Spleen (tissue), 11 donors: Measurements from ENCODE around the gene C16orf87. TPM values are rescaled to one million over a fixed set of nuclear protein-coding genes. Genes with fewer than 3 reads are reported as not detected.

Source experiments
- DNase-seq: peaks from one replicate; pipeline ENCODE4 v3.0.0-alpha.2; 2020
- H3K27ac ChIP-seq, 8 donors: fragments of 200-600 bp; sonication (generic) in 7 of 8; 1 replicate in 4 of 8; 2 replicates in 4 of 8; pipeline versions ENCODE4 v1.5.0 to v1.8.0; 2016 to 2021; ENCODE audit warnings: inconsistent platforms in 4 of 8, mild to moderate bottlenecking in 4 of 8, moderate library complexity in 1 of 8
- H3K27me3 ChIP-seq, 7 donors: fragments of 200-600 bp; sonication (generic) in 6 of 7; replicated peaks in 1 of 7; 1 replicate in 4 of 7; 2 replicates in 3 of 7; pipeline versions ENCODE4 v1.5.0 to v1.8.0; 2016 to 2021; ENCODE audit warnings: inconsistent platforms in 3 of 7, mild to moderate bottlenecking in 1 of 7
- H3K36me3 ChIP-seq, 6 donors: fragments of 200-600 bp; sonication (generic) in 5 of 6; 1 replicate in 4 of 6; 2 replicates in 2 of 6; pipeline versions ENCODE4 v1.5.0 to v1.8.0; 2016 to 2021; ENCODE audit warnings: inconsistent platforms in 2 of 6
- H3K4me1 ChIP-seq, 6 donors: fragments of 200-600 bp; sonication (generic) in 5 of 6; 1 replicate in 3 of 6; 2 replicates in 3 of 6; pipeline versions ENCODE4 v1.5.0 to v1.8.0; 2016 to 2021; ENCODE audit warnings: inconsistent platforms in 3 of 6
- H3K4me3 ChIP-seq, 8 donors: fragments of 200-600 bp; sonication (generic) in 7 of 8; 1 replicate in 4 of 8; 2 replicates in 4 of 8; pipeline versions ENCODE4 v1.5.0 to v1.8.0; 2016 to 2021; ENCODE audit warnings: inconsistent platforms in 4 of 8, mild to moderate bottlenecking in 4 of 8, moderate library complexity in 2 of 8
- H3K9me3 ChIP-seq, 8 donors: fragments of 200-600 bp; sonication (generic) in 7 of 8; 1 replicate in 4 of 8; 2 replicates in 4 of 8; pipeline versions ENCODE4 v1.5.0 to v1.8.0; 2016 to 2021; ENCODE audit warnings: inconsistent platforms in 4 of 8
- CTCF ChIP-seq, 11 experiments: fragments of 200-600 bp in 7 of 11; fragments of 450-650 bp in 4 of 11; sonication (generic) in 4 of 11; IDR thresholded peaks in 8 of 11; conservative IDR thresholded peaks in 3 of 11; 1 replicate in 7 of 11; 2 replicates in 4 of 11; pipeline versions ENCODE4 v1.4.0 to v1.8.0; 2016 to 2021; ENCODE audit warnings: antibody characterized with exemption in 11 of 11, inconsistent platforms in 4 of 11, mild to moderate bottlenecking in 1 of 11
- POLR2A ChIP-seq, 3 donors: fragments of 450-650 bp; IDR thresholded peaks; one replicate each; pipeline ENCODE4 v1.5.1; 2017; ENCODE audit warnings: antibody characterized with exemption in 3 of 3, mild to moderate bottlenecking in 1 of 3
- POLR2AphosphoS5 ChIP-seq, 3 donors: sonication (generic); formaldehyde crosslinking; IDR thresholded peaks; one replicate each; pipeline ENCODE4 v1.5.1; 2017; ENCODE audit warnings: antibody characterized with exemption in 3 of 3
- WGBS, 5 donors: extraction: QIAGEN DNeasy Blood & Tissue Kit in 3 of 5; methylation state at CpG; one replicate each; pipeline versions ENCODE4 v1.1.5 to v1.1.7; 2013 to 2018; 5-methylcytosine and 5-hydroxymethylcytosine counted together
- intact Hi-C: fragments of 100-400 bp; cut with DNase I; formaldehyde crosslinking; loops from one replicate; pipeline ENCODE4 v1.15.0; 2023; ENCODE audit warnings: low total_unique reads
- polyA plus RNA-seq, 3 donors: library from polyadenylated mRNA; stranded (reverse); fragments of 200-250 nt; gene quantifications; one replicate each; pipeline ENCODE4 v1.2.1, GENCODE V29; 2013
- total RNA-seq, 7 donors: library from RNA; depleted of rRNA in 3 of 7; stranded (reverse); fragments of >200 nt in 3 of 7; fragmentation: NEBNext Ultra II Directional in 4 of 7; extraction: Animal tissue kit (Norgen Biotek cat#: 25700) in 4 of 7; gene quantifications; one replicate each; pipeline versions ENCODE4 v1.1.0 to v1.2.1, GENCODE V29; 2016 to 2021
- donor health status: healthy with polysubstance abuse.
- donor health status: DM: no; HTN: no; CAD: no; lungs with moderate emphysema.
- donor health status: DM: no; HTN: no; CAD: no.
- donor health status: Bipolar disorder and iron deficiency.
- donor health status: healthy.
- donor health status: DM: no; HTN: no; CAD: no.
- donor health status: DM: yes; HTN: yes; CAD: no.

C16orf87 gene
- total and polyA plus RNA-seq, 10 donors = 7.2 to 10.3 (median 8.5) TPM

DNA sequence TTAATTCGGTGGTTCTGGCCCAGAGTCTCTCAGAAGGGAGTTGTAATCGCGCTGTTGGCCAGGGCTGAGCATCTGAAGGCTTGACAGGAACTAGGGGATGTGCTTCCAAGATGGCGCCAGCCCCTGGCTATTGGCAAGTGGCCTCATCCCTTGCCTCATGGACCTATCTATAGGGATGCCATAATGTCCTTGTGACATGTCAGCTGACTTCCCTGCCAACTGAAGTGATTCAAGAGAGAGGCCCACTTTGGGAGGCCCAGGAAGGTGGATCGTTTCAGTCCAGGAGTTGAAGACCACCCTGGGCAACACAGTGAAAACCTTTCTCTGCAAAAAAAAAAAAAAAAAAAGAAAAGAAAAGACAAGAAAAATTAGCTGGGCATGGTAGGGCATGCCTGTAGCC lies 15.0 kb upstream of the C16orf87 start:
- Histone ChIP-seq H3K4me1 (peaks cover 0 to 7% (median 0%) of the 10 kb centered on the region in 6 donors), H3K36me3 (no peaks in the 10 kb centered on the region), H3K4me3 (no peak overlapping the region), H3K27ac (no peak overlapping the region), H3K27me3 (peaks cover 0 to 42% (median 8%) of the 10 kb centered on the region in 7 donors), H3K9me3 (peaks cover 0 to 10% (median 8%) of the 10 kb centered on the region in 8 donors)
- no peak for TF ChIP-seq CTCF (IDR thresholded peaks at IDR 0.05 in 8 of 11, conservative IDR thresholded peaks at IDR 0.05 in 3 of 11)
- no peak for TF ChIP-seq POLR2A (IDR thresholded peaks at IDR 0.05)
- TF ChIP-seq POLR2AphosphoS5 (IDR thresholded peaks at IDR 0.05) = no peak
- DNase-seq = peak; percentile 8
- intact Hi-C loops = no loop called here
- 90 to 94% (median 93%) methylated on average over 5 of the region's 5 CpGs for WGBS, 5 donors

DNA sequence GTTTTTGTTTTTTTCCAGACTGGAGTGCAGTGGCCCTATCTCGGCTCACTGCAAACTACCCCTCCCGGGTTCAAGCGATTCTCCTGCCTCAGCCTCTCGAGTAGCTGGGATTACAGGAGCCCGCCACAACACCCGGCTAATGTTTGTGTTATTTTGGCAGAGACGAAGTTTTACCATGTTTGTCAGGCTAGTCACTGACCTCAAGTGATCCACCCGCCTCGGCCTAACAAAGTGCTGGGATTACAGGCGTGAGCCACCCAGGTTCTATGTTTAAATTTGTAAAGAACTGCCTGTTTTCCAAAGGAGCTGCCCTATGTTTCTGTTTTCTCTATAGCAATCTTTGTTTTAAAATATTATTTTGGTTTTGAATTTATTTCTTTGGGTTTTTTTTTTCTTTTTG lies 13.8 kb upstream of the C16orf87 start:
- WGBS, 5 donors = 86 to 90% (median 89%) methylated on average over 10 of the region's 10 CpGs
- TF ChIP-seq POLR2A (IDR thresholded peaks at IDR 0.05) (no peak), POLR2AphosphoS5 (IDR thresholded peaks at IDR 0.05) (no peak), CTCF (IDR thresholded peaks at IDR 0.05 in 8 of 11, conservative IDR thresholded peaks at IDR 0.05 in 3 of 11) (no peak)
- intact Hi-C loops = no loop called here

DNA sequence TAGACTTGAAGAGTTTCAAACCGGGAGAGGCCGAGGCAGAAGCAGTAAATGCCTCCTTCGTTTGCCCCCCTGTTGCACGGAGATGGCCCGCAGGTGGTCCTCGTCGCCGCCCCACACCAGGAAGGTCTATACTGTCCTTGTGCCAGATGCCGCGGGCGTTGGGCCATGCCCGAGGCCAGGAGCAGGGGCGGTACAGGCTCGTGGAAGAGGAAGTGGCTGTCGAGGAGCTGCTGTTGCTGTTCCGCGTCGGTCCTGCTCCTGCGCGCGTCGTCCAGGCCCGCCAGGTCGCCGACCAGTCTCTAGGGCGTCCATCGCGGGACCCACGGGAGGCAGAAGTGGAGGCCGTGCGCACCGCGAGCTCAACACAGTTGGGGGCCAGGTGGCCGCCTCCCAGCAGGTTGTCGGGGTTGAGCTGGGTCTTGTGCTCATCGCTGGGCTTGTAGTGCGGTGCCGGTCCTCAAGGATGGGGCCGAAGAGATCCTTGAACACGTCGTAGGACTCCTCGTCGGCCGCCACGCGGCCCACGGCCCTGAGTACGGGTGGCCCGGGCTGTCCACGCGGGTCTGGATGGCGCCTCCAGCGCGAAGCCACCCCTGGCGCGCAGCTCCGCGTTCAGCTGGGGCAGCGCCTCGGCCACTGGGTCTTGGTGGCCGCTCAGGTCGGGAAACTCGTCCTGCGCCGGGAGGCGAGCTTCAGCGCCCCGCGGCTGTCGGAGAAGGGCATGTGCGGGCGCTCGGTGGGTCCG lies 13.1 kb upstream of the C16orf87 start:
- peak; percentile 82 for DNase-seq
- Histone ChIP-seq H3K27ac (no peak overlapping the region), H3K4me1 (peaks cover 0 to 7% (median 0%) of the 10 kb centered on the region in 6 donors), H3K9me3 (peaks cover 0 to 10% (median 8%) of the 10 kb centered on the region in 8 donors), H3K4me3 (peak overlapping the region in 2 of 8 donors; percentile 6 to 42), H3K27me3 (peaks cover 0 to 42% (median 8%) of the 10 kb centered on the region in 7 donors), H3K36me3 (no peaks in the 10 kb centered on the region)
- intact Hi-C loops = no loop called here
- TF ChIP-seq POLR2A (IDR thresholded peaks at IDR 0.05) (no peak), POLR2AphosphoS5 (IDR thresholded peaks at IDR 0.05) (no peak), CTCF (IDR thresholded peaks at IDR 0.05 in 8 of 11, conservative IDR thresholded peaks at IDR 0.05 in 3 of 11) (no peak)
- WGBS, 5 donors = 35 to 63% (median 43%) methylated on average over 57 to 74 of the region's 74 CpGs

More for the DNA sequence above, 13.8 kb upstream of the C16orf87 start:
- H3K27ac ChIP-seq = no peak overlapping the region
- H3K36me3 ChIP-seq = no peaks in the 10 kb centered on the region
- H3K27me3 ChIP-seq = peaks cover 0 to 42% (median 8%) of the 10 kb centered on the region in 7 donors
- peak; percentile 9 for DNase-seq
- H3K4me1 ChIP-seq = peaks cover 0 to 7% (median 0%) of the 10 kb centered on the region in 6 donors
- H3K9me3 ChIP-seq = peaks cover 0 to 10% (median 8%) of the 10 kb centered on the region in 8 donors
- H3K4me3 ChIP-seq = no peak overlapping the region

- H3K9me3 ChIP-seq = peaks cover 0 to 10% (median 8%) of the 10 kb centered on the region in 8 donors
- peaks cover 0 to 35% (median 8%) of the 10 kb centered on the region in 7 donors for H3K27me3 ChIP-seq
- intact Hi-C loops = no loop called here
- H3K36me3 ChIP-seq = no peaks in the 10 kb centered on the region
- WGBS, 5 donors = 96 to 98% (median 97%) methylated on average over 18 of the region's 18 CpGs
- TF ChIP-seq CTCF (IDR thresholded peaks at IDR 0.05 in 8 of 11, conservative IDR thresholded peaks at IDR 0.05 in 3 of 11) (no peak), POLR2A (IDR thresholded peaks at IDR 0.05) (no peak)
- DNase-seq = no peak
- peaks cover 0 to 7% (median 0%) of the 10 kb centered on the region in 6 donors for H3K4me1 ChIP-seq
- no peak overlapping the region for H3K4me3 ChIP-seq
- no peak overlapping the region for H3K27ac ChIP-seq
Observed at GRCh38 chr16:46842192-46842895, 11.4 kb upstream of the C16orf87 start.
